Natural killer cell (primary cell): ENCODE results near the gene LRRC74B. TPM values are rescaled to one million over a fixed set of nuclear protein-coding genes. Genes with fewer than 3 reads are reported as not detected.
"Not testable (repeated sequence)": the region's sequence is repeated elsewhere in the genome, so short reads cannot be mapped to it uniquely, and the experiment has no call there.

Experiments
- ATAC-seq, 3 donors: fragments of 150-1000 bp in 2 of 3; fragments of 200-7000 bp in 1 of 3; cut with Tn5 transposase; 1 replicate in 1 of 3; 2 replicates in 2 of 3; pipeline ENCODE4 v1.10.0; 2021; ENCODE audit warnings: mild to moderate bottlenecking in 2 of 3, moderate library complexity in 2 of 3
- DNase-seq, 2 donors: peaks; one replicate each; pipeline versions ENCODE4 v3.0.0 to v3.0.0-alpha.2; 2013 to 2021; ENCODE audit warnings: mixed read lengths in 1 of 2
- H3K27ac ChIP-seq: one replicate; pipeline ENCODE4 v1.5.1; 2013; ENCODE audit warnings: mild to moderate bottlenecking, low read length
- H3K27me3 ChIP-seq: one replicate; pipeline ENCODE4 v1.6.1; 2013; ENCODE audit warnings: low read length; ENCODE audit not compliant: control insufficient read depth, insufficient read depth
- H3K36me3 ChIP-seq: one replicate; pipeline ENCODE4 v1.6.1; 2013; ENCODE audit warnings: low read length; ENCODE audit not compliant: control insufficient read depth, insufficient read depth
- H3K4me1 ChIP-seq: one replicate; pipeline ENCODE4 v1.6.1; 2013; ENCODE audit warnings: low read length; ENCODE audit not compliant: control insufficient read depth, insufficient read depth
- H3K4me3 ChIP-seq: one replicate; pipeline ENCODE4 v1.5.1; 2013; ENCODE audit warnings: low read length
- H3K9me3 ChIP-seq: one replicate; pipeline ENCODE4 v1.6.1; 2013; ENCODE audit warnings: low read length; ENCODE audit not compliant: control insufficient read depth, insufficient read depth
- H3K27ac Mint-ChIP-seq, 2 donors: one replicate each; pipeline ENCODE4 v1.8.0; 2022; ENCODE audit warnings: mild to moderate bottlenecking in 2 of 2, mixed read lengths in 2 of 2, moderate library complexity in 1 of 2
- H3K27me3 Mint-ChIP-seq, 2 donors: one replicate each; pipeline ENCODE4 v1.8.0; 2022; ENCODE audit warnings: low read depth in 2 of 2, mixed read lengths in 2 of 2
- H3K36me3 Mint-ChIP-seq: one replicate; pipeline ENCODE4 v1.8.0; 2022; ENCODE audit warnings: mixed read lengths
- H3K4me1 Mint-ChIP-seq, 2 donors: one replicate each; pipeline ENCODE4 v1.8.0; 2022; ENCODE audit warnings: mixed read lengths in 2 of 2
- H3K4me3 Mint-ChIP-seq: one replicate; pipeline ENCODE4 v1.8.0; 2022; ENCODE audit warnings: mild to moderate bottlenecking, moderate library complexity, mixed read lengths
- H3K9me3 Mint-ChIP-seq, 2 donors: one replicate each; pipeline ENCODE4 v1.8.0; 2022; ENCODE audit warnings: mixed read lengths in 2 of 2
- CTCF ChIP-seq: fragments of 200-600 bp; IDR thresholded peaks from one replicate; pipeline ENCODE4 v1.8.0; 2022; ENCODE audit warnings: antibody characterized with exemption
- WGBS: methylation state at CpG from one replicate; pipeline ENCODE4 v1.1.7; 2013; ENCODE audit warnings: missing lambda C conversion rate; ENCODE audit not compliant: insufficient coverage; 5-methylcytosine and 5-hydroxymethylcytosine counted together
- intact Hi-C: fragments of 100-400 bp; cut with micrococcal nuclease; formaldehyde crosslinking; loops from one replicate; pipeline ENCODE4 v1.14.2; 2022
- total RNA-seq, 4 donors: library from RNA; stranded (reverse); fragments of 120-200 nt in 1 of 4; gene quantifications; one replicate each; pipeline versions ENCODE4 v1.2.3 to v1.2.4, GENCODE V29; 2013 to 2022

Gene LRRC74B
- total RNA-seq, 3 donors from 2014 or later (not counting 1 experiment from before 2014, with no cell fraction given): 0.11 TPM; not detected in 2

DNA sequence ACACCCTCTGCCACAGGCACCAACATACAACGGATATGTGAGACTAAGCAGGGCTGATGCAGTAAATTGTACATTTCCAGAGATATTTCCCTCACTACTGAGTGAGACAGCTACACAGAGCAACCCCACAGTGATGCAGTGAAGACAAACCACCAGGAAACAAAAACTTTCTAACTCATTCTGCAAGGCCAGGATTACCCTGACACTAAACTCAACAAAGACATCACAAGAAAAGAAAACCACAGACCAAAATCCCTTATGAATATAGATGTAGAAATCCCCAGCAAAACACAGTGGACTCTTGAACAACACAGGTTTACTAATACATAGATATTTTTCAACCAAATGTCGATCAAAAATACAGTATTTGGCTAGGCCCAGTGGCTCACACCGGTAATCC lies 11.9 kb upstream of the LRRC74B start:
- Histone ChIP-seq H3K36me3 (no peaks in the 10 kb centered on the region), H3K9me3 (no peaks in the 10 kb centered on the region), H3K27me3 (peaks cover 6% of the 10 kb centered on the region), H3K4me3 (no peak overlapping the region), H3K27ac (no peak overlapping the region), H3K4me1 (peaks cover 9% of the 10 kb centered on the region)
- ATAC-seq (no peak), DNase-seq (no peak)
- Mint-ChIP-seq H3K4me1 (peaks cover 0 to 4% of the 10 kb centered on the region in 2 donors), H3K4me3 (no peak overlapping the region), H3K9me3 (no peaks in the 10 kb centered on the region), H3K36me3 (no peaks in the 10 kb centered on the region), H3K27me3 (peaks cover 10 to 26% of the 10 kb centered on the region in 2 donors), H3K27ac (no peak overlapping the region)
- intact Hi-C loops: no loop called here
- no peak for TF ChIP-seq CTCF
- 69% methylated on average over 3 of the region's 3 CpGs for WGBS

- Histone ChIP-seq H3K27me3 (peaks cover 6% of the 10 kb centered on the region), H3K4me1 (peaks cover 9% of the 10 kb centered on the region), H3K36me3 (no peaks in the 10 kb centered on the region), H3K9me3 (no peaks in the 10 kb centered on the region), H3K27ac (no peak overlapping the region), H3K4me3 (no peak overlapping the region)
- Mint-ChIP-seq H3K4me1 (peaks cover 0 to 4% of the 10 kb centered on the region in 2 donors), H3K27ac (no peak overlapping the region), H3K9me3 (no peaks in the 10 kb centered on the region), H3K36me3 (no peaks in the 10 kb centered on the region), H3K4me3 (no peak overlapping the region), H3K27me3 (peaks cover 10 to 29% of the 10 kb centered on the region in 2 donors)
- TF ChIP-seq CTCF: no peak
- ATAC-seq (no peak), DNase-seq (no peak)
- intact Hi-C loops: no loop called here
- WGBS: 85% methylated on average over 2 of the region's 3 CpGs
These were observed 10.8 kb upstream of the LRRC74B start for GRCh38 chr22:21034989-21035388.

DNA sequence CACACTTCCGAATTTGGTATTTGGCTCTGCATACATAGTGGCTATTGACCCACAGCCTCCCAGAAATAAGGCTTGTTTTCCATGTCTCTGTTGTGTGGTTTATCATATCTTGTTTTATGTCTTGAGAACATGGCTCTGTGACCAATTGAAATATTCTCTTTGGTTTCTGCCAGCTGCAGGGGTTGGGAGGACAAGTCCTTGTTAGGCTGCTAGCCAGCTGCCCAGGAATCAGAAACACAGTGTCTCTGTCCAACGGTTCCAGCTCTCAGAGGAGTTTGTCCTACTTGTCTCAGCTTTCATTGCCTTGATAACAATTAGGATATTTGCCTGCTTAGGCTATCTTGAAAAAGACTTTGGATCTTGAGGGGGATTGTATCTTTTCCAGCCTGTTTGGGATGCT lies 7.3 kb upstream of the LRRC74B start:
- Histone ChIP-seq H3K4me3 (no peak overlapping the region), H3K27me3 (no peaks in the 10 kb centered on the region), H3K4me1 (no peaks in the 10 kb centered on the region), H3K9me3 (no peaks in the 10 kb centered on the region), H3K36me3 (no peaks in the 10 kb centered on the region), H3K27ac (no peak overlapping the region)
- H3K27ac Mint-ChIP-seq: no peak overlapping the region
- no peak overlapping the region for H3K4me3 Mint-ChIP-seq
- no peak for TF ChIP-seq CTCF
- no peaks in the 10 kb centered on the region for H3K9me3 Mint-ChIP-seq
- H3K36me3 Mint-ChIP-seq: no peaks in the 10 kb centered on the region
- H3K27me3 Mint-ChIP-seq: peaks cover 9 to 15% of the 10 kb centered on the region in 2 donors
- ATAC-seq: no peak
- no peak for DNase-seq
- WGBS: 74% methylated on average over 2 of the region's 2 CpGs
- intact Hi-C loops: no loop called here
- H3K4me1 Mint-ChIP-seq: peaks cover 2 to 7% of the 10 kb centered on the region in 2 donors

DNA sequence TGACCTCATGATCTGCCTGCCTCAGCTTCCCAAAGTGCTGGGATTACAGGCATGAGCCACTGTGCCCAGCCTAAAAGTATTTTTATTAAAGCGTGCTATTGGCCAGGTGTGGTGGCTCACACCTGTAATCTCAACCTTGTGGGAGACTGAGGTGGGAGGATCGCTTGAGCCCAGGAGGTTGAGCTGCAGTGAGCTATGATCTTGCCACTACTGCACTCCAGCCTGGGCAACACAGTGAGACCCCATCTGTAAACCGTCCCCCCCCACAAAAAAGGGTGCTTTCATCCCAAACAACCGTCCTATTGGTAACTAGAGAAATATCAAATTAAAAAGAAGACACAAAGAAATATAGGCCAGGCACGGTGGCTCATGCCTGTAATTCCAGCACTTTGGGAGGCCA lies 6.6 kb upstream of the LRRC74B start:
- 92% methylated on average over 3 of the region's 5 CpGs for WGBS
- intact Hi-C loops, H3K4me1 ChIP-seq, H3K9me3 ChIP-seq, H3K9me3 Mint-ChIP-seq, H3K4me3 ChIP-seq, H3K27ac ChIP-seq, ATAC-seq, H3K27ac Mint-ChIP-seq, H3K36me3 ChIP-seq, DNase-seq, H3K27me3 ChIP-seq, H3K4me3 Mint-ChIP-seq, H3K36me3 Mint-ChIP-seq: not testable (repeated sequence)
- Mint-ChIP-seq H3K27me3 (peaks cover 15 to 17% of the 10 kb centered on the region in 2 donors), H3K4me1 (peaks cover 5 to 14% of the 10 kb centered on the region in 2 donors)
